ENCODE results near the gene TXNL4B. TPM values are rescaled to one million over a fixed set of nuclear protein-coding genes. Genes with fewer than 3 reads are reported as not detected.

Gene TXNL4B
- 10 to 100 TPM; 37.9 to 41.1 TPM for total RNA-seq
- 30.9 TPM for polyA plus RNA-seq (ENCODE audit: insufficient read depth, low read depth, low replicate concordance)
- long read RNA-seq, donor 1, transcript TXNL4B-201 (4 exons, 2,556 nt), result major isoform, 11 of 12 reads
- long read RNA-seq, donor 1, partial matches to known transcripts, result 0 of 12 reads
- long read RNA-seq, donor 1, other reads (novel, unspliced or antisense), result 0 of 12 reads
- long read RNA-seq, donor 2, transcript TXNL4B-201 (4 exons, 2,556 nt), result major isoform, 6 of 33 reads
- long read RNA-seq, donor 2, partial matches to known transcripts, result 27 of 33 reads
- long read RNA-seq, donor 2, other reads (novel, unspliced or antisense), result 0 of 33 reads

DNA sequence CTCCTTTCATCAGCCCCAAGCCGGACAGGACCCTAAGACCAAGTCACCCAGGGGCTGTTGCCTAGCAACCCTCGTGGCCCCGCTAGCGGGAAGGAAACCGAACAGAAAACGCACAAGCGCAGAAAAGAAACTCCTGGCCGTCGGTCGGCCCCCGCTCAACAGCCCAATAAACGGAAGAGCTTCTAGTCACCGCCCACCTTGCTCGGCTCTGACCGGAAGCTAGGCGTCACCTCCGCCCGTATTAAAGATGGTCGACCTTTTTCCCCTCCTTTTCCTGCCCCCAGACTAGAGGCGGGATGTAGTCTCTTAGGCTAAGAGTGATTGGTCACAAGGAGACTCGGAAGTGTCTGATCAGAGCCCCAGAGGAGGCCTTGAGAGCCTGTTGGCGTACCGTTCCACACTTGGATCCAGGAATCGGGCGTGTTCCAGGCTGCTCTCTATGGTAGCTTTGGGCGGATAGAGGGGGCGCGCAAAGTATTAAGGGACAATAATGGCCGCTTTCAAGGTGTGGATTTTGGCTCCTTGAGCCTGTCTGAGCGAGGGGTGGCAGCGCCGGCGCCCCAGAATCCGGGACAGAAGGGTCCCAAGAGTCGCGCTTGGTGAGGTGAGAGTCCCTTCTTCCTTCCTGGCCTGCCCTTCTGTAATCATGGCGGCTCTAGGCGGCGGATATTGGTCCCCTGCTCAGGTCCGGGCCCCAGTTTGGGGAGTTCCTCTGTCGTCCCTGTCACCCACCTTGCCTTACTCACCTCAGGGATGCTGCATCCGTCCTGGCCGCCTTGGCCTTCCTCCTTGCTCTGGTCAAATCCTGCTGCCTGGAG is at the start of gene TXNL4B, which contains the start of gene DHX38:
TXNL4B (minus strand) TSS at position 173 of the 818 bp plus-strand sequence. CDS start 2,871 bp downstream, outside the sequence.
DHX38 (plus strand) TSS at position 400 of the 818 bp plus-strand sequence. CDS start 2,311 bp downstream, outside the sequence.
- H3K36me3 ChIP-seq (ENCODE audit: low read depth, missing control alignments), result no peaks in the 10 kb centered on the region
- H3K4me1 ChIP-seq, result peaks cover 23% of the 10 kb centered on the region
- H3K4me3 ChIP-seq, result peak within 1 kb of the TSS; percentile 78 to 91
- DNase-seq, result peak; percentile 98
- whole genome bisulfite sequencing, 2 donors, result 0 to 1% methylated on average over 18 to 43 of the region's 43 CpGs
- no peaks in the 10 kb centered on the region for H3K27me3 ChIP-seq
- peak within 1 kb of the TSS; percentile 91 to 94 for H3K27ac ChIP-seq
- intact Hi-C loops (cut with DNase I; ENCODE audit: low total_unique reads), result no loop called here
- TF ChIP-seq POLR2A (IDR thresholded peaks at IDR 0.05), result peak; percentile 37
- TF ChIP-seq, protein P1, sequence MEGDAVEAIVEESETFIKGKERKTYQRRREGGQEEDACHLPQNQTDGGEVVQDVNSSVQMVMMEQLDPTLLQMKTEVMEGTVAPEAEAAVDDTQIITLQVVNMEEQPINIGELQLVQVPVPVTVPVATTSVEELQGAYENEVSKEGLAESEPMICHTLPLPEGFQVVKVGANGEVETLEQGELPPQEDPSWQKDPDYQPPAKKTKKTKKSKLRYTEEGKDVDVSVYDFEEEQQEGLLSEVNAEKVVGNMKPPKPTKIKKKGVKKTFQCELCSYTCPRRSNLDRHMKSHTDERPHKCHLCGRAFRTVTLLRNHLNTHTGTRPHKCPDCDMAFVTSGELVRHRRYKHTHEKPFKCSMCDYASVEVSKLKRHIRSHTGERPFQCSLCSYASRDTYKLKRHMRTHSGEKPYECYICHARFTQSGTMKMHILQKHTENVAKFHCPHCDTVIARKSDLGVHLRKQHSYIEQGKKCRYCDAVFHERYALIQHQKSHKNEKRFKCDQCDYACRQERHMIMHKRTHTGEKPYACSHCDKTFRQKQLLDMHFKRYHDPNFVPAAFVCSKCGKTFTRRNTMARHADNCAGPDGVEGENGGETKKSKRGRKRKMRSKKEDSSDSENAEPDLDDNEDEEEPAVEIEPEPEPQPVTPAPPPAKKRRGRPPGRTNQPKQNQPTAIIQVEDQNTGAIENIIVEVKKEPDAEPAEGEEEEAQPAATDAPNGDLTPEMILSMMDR (IDR thresholded peaks at IDR 0.05), result no peak
- H3K9me3 ChIP-seq, result no peaks in the 10 kb centered on the region

DNA sequence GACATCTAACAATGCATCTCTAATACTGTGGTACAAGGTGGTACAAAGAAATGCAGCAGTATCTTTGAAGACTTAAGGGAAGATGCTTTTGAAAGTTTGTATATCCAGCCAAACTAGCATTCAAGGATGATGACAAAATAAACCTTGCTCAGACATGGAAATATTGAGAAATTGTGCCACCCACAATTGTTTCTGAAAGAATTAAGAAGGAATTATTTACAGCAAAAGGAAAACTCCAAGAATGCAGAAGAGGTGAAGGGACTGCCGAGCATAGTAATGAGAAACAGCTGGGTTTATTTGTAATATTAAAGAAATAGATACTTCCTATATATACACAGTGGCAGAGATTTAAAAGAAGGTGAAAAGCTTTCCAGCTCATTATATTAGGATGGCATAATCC is 49.1 kb upstream of the TXNL4B start:
- intact Hi-C loops (cut with DNase I; ENCODE audit: low total_unique reads), result no loop called here
- Histone ChIP-seq H3K9me3 (no peaks in the 10 kb centered on the region), H3K4me3 (no peak overlapping the region), H3K4me1 (no peaks in the 10 kb centered on the region), H3K27ac (no peak overlapping the region), H3K27me3 (no peaks in the 10 kb centered on the region), H3K36me3 (ENCODE audit: low read depth, missing control alignments) (no peaks in the 10 kb centered on the region)
- WGBS, 2 donors, result 63 to 68% methylated on average over 1 of the region's 1 CpG
- DNase-seq, result no peak
- no peak for TF ChIP-seq POLR2A (IDR thresholded peaks at IDR 0.05)
- TF ChIP-seq, protein P1 (IDR thresholded peaks at IDR 0.05), result no peak

DNA sequence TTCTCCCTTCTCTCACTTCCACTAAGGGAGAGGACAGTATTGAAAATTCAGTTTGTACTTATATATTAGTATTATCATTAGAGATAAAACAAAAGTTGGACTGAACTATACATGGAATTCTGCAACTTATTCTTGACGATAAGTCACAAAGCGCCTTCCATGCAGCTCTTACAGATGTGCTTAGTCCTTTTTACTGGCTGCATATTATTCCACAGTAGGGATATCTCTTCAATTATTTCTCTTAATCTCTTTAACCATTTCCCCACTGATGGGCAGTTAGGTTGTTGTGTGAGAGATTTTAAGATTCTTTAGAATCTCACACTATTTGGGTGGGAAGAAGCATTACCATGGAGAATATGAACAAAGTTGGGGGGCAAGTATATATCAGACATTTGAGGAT is 46.5 kb upstream of the TXNL4B start:
- WGBS, 2 donors, result 96 to 98% methylated on average over 2 of the region's 2 CpGs

DNA sequence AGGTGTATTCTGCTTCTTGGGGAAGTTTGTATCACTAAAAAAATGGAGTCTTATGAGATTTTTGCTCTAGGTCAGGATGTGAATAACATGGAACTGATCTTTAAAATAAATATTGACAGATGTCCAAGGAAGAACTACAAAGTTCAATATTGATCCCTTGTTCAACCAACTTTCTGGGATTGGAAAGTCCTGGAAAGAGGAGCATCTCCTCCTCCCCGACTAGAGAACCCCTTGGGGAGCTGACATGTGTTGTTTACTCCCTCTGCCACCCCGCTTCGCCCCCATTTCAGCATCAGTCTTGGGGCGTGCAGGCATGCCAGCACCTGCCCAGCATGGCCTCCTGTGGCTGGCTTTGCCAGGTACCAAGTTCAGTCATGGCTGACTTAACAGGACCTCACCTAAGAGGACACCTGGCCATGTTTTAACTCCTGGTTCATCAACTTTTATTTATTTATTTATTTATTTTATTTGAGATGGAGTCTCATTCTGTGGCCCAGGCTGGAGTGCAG is 44.7 kb upstream of the TXNL4B start:
- no peaks in the 10 kb centered on the region for H3K27me3 ChIP-seq
- H3K4me3 ChIP-seq, result no peak overlapping the region
- H3K4me1 ChIP-seq, result no peaks in the 10 kb centered on the region
- H3K27ac ChIP-seq, result no peak overlapping the region
- TF ChIP-seq, protein P1 (IDR thresholded peaks at IDR 0.05), result no peak
- no peak for TF ChIP-seq POLR2A (IDR thresholded peaks at IDR 0.05)
- no peaks in the 10 kb centered on the region for H3K36me3 ChIP-seq (ENCODE audit: low read depth, missing control alignments)
- no peaks in the 10 kb centered on the region for H3K9me3 ChIP-seq
- DNase-seq, result no peak
- 88 to 91% methylated on average over 4 of the region's 4 CpGs for WGBS, 2 donors
- intact Hi-C loops (cut with DNase I; ENCODE audit: low total_unique reads), result no loop called here

More for the DNA sequence above, 46.5 kb upstream of the TXNL4B start:
- Histone ChIP-seq H3K27ac (no peak overlapping the region), H3K9me3 (no peaks in the 10 kb centered on the region), H3K4me1 (no peaks in the 10 kb centered on the region), H3K36me3 (ENCODE audit: low read depth, missing control alignments) (no peaks in the 10 kb centered on the region), H3K4me3 (no peak overlapping the region), H3K27me3 (no peaks in the 10 kb centered on the region)
- no peak for DNase-seq
- TF ChIP-seq POLR2A (IDR thresholded peaks at IDR 0.05), result no peak
- TF ChIP-seq, protein P1 (IDR thresholded peaks at IDR 0.05), result no peak
- intact Hi-C loops (cut with DNase I; ENCODE audit: low total_unique reads), result no loop called here

Data from testis (tissue), 5 donors.